GM18498 (cell line): ENCODE data around the gene PTPRN2.
"Not testable (repeated sequence)": the region's sequence is repeated elsewhere in the genome, so short reads cannot be mapped to it uniquely, and the experiment has no call there.

Experiments
- ATAC-seq: cut with Tn5 transposase; IDR thresholded peaks from one replicate; pipeline ENCODE4 v1.9.1; 2021; ENCODE audit warnings: mild to moderate bottlenecking, moderate library complexity; ENCODE audit not compliant: unreplicated experiment

The PTPRN2 gene

DNA sequence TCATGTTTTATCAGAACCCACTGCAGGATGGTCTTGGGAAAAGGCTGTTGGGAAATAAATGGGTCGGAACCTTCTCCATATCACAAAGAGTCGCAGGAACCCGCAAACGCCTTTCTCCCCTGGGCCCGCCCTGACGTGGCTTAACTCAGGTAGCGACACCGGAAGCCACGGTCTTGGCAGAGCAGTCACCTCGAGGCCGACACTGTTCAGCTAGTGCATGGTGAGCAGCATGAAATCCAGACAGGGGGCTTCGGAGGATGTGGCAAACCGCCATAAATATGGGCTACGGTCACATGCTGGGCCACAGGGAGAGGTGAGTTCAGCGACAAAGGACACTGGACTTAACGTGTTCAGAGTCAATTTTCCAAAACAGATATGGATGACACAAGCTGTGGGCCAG is 421.9 kb downstream of the PTPRN2 start:
- ATAC-seq = no peak

DNA sequence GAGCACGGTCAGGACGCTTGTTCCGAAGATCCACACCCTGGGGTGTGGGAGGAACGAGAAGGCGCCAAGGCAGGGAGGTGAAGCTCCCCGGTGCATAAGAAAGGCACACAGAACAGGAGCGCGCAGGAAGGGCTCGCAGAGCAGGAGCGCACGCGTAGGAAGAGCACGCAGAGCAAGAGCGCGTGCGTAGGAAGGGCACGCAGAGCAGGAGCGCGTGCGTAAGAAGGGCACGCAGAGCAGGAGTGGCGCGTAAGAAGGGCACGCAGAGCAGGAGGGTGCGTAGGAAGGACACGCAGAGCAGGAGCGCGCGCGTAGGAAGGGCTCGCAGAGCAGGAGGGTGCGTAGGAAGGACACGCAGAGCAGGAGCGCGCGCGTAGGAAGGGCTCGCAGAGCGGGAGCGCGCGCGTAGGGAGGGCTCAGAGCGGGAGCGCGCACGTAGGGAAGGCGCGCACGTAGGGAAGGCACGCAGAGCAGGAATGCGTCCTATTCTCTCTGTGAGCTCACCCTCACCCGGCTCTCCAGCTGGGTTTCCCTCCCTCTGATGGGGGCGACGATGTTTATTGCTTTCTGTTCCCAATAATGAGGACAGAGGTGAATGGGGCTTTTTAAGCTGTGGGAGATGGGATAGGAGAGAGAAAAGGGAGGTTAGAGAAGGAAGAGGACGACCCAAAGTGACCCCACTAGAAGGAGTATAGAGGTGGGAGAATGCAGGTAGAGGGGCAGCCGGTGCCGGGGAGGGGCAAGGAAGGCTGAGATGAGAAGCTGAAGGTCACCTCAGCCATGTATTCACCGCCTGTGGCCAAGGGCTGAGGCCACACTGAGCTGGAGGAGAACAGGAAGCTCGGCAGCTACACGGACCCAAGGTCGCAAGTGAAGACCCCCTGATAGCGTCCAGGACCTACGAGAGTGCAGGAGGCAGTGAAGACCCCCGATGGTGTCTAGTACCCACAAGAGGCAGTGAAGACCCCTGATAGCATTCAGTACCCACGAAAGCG is 423.2 kb downstream of the PTPRN2 start:
- no peak for ATAC-seq

DNA sequence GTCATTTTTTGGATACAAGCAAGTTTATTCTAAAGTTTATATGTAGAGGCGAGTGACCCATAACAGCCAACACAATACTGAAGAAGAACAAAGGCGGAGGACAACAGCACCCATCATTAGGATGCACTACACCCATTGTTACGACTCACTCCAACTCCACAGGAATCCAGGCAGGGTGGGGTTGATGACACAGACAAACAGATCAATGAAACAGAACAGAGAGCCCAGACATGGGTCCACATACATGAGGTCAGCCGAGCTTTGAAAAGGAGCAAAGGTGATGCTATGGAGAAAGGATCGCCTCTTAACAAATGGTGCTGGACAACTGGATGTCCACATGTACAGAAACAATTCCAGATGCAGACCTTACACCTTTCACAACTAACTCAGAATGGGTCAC is 426.4 kb downstream of the PTPRN2 start:
- ATAC-seq = no peak

DNA sequence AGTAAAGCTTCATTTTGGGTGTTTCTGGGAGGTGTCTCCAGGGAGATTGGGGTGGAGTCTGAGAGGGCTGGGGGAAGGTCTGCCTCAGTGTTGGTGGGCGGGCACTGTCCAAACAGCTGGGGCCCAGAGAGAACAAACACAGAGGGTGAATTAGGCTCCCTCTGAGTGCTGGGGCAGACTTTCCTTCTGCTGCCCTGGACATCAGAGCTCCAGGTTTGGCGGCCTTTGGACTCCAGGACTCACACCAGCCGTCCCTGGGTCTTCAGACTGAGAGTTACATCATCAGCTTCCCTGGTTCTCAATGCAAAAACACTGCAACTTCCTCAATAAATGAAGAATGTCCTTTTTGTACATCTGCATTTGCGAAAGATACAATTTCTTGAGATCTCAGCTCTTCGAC is 427.4 kb downstream of the PTPRN2 start:
- ATAC-seq = no peak

DNA sequence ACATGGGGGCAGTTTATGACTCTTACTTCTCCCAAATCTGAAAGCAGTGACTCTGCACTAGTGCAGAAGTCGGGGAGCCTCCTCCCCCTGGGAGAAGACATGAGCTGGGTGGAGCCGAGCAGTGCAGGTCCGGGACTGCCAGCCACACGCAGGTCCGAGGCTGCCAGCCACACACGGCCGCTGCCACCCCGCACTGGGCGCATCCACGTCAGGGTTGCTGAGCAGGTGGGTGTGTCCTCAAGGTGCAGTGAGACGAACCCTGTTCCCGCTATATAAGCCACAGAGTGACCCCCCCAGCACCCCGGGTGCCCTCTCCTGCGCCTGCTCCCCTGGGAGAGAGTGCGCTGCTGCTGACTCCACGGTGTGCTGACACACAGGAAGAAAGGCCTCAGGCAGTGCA is 430.2 kb downstream of the PTPRN2 start:
- ATAC-seq = no peak

DNA sequence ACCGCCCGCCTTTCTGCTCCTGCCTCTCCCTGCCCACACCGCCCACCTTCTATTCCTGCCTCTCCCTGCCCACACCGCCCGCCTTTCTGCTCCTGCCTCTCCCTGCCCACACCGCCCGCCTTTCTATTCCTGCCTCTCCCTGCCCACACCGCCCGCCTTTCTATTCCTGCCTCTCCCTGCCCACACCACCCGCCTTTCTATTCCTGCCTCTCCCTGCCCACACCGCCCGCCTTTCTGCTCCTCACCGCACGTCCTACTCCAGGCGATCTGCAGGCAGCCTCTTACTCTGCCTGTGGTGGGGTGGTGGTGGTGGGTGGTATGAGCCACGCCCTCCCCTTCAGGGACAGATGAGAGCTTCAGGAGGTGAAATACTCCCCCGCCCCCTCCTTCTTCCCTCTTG is 436.4 kb downstream of the PTPRN2 start:
- ATAC-seq = not testable (repeated sequence)

DNA sequence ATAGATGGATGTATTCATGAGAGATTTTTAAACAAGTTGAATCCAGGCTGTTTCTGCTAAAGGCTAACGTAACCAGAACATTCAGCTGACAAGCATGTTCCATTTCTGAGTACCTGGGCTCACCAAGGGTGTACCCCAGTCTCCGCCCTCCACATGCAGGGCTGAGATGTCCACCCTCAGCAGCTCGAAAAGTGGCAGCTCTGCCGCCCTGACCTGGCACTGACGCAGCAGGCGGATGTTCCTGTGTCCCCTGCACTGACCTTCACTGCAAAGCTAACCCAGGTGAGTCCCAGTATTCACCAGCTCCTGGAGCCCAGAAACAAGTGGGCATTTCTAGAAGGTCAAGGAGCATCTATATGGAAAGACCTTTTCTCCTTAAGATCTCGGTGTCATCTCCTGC is 437.4 kb downstream of the PTPRN2 start:
- ATAC-seq = no peak

DNA sequence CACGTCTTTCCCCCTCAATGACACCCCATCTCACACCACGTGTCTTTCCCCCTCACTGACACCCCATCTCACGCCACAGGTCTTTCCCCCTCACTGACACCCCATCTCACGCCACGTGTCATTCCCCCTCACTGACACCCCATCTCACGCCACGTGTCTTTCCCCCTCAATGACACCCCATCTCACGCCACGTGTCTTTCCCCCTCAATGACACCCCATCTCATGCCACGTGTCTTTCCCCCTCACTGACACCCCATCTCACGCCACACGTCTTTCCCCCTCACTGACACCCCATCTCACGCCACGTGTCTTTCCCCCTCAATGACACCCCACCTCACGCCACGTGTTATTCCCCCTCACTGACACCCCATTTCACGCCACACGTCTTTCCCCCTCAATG is 440.2 kb downstream of the PTPRN2 start:
- ATAC-seq = not testable (repeated sequence)

DNA sequence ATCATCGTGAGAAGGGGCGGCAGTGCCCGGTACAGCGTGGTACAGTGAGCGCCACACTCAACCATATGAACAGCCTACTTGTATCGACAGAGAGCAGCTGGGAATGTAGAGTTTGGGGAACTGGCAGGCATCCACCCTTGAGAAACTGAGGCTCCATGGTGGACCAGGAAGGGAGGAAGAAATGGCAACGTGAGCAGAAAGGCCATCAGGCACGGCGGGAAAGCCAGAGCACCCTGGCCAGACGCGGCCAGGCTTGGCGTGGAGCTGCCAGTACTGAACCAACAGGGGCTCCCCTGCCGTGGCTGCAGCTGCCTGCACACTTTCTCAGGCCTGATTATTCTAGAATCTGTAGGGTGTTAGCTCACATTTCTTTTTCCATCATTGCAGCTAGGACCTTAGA is 442.3 kb downstream of the PTPRN2 start:
- no peak for ATAC-seq

DNA sequence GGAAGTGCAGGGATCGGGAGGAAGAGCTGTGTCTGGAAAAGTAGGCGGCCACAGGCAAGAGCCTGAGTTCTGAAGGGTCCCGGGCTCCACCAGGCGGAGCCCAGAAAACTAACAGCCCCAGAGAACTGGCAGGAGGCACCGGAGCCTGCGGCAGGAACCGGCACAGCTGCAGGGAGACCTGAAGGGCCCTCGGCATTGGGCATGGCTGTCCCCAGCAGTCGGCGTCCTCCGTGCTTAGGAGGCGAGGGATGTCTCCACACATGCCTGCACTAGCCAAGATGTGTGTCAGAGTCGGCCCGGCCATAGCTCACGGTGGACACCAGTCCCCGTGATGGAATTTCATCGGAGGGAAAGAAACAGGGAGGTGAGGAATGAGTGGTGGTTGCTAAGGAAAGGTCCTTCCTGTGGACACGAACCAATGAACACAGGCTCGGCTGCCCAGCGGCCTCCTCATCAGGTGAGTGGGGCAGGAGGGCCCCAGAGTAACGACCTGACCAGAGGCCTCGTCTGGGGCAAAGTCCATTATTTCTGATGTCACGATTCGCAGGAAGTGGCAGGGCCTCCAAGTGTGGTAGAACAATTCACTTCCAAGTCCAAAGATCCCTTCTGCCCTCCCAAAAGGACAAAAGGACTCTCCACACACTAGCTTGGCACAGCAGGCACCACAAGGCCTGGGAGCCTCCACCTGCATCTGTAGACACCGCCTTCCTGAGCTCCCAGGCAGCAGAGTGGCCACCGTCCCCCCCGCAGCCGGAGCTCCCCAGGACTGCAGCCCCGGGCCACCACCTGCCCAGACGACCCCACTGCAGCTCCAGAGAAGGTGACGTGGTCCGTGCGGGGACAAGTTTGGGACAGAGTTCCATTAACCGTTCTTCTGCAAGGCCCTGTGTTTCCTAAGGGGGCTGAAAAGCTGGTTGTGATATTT is 444.2 kb downstream of the PTPRN2 start:
- ATAC-seq = no peak

DNA sequence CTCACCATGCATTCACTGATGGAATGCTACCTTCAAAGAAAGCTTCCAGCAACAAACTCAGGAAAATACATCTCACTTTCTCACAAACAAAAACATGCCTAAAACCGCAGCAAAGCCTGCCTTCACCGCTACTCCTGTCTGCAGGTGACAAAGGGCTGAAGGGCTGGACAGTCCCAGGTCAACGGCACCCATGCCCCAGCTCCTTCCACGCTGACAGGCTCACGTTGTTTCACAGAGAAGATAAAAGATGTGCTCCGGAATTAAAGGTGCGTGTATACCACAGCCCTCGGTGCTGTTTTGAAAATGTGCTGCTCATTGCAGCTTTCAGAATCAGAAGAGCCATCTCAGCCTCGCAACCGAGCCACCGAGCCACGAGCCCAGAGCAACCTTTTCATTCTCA is 445.0 kb downstream of the PTPRN2 start:
- ATAC-seq = no peak

DNA sequence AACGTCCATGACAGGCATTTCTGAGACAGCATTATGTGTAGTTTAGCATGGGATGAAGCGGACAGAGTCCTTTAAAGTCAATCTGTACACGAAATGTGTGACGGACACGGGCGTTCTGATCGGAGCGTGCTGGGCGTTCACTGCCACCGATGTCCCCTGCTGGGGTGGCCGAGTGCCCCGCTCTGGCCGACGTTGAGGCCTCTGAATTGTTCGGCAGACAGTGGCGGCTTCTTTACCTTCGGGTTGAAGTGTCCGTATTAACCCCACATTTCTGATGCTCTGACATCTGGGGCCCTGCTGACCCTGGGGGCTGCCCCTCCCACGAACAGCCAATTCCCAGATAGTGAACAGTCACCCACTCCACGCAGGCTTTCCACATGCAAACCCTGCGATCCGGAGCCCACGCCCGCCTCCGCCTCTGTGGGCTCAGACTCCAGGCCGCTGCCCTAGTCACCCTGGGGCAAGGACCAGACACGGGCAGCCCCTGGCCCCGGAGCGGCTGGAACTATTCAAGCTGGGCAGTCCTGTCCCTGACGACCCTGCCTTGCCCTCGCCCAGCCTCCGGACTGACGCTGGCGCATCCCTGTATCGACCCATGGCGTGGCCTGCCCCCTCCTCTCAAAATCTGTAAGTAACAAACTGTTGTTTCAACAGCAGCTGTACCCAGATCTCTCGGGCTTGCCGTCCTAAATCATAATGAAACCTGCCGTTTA is 445.7 kb downstream of the PTPRN2 start:
- no peak for ATAC-seq

DNA sequence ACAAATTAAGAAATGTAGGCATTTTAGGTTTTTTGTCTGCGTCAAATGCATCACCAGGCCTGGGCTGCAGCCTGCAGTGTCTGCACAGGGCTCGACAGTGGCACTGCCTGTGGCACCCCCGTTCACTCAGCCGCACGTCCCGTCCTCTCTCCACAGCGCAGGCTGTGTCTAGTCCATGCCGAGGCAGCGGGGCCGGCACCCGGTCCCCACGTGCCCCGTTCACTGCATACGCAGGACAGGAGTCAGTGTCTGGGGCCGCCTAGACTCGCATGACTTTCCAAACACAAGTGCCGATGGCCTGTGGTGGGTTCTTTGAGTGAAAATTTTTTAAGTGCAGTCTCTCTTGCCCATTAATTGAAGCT is 446.4 kb downstream of the PTPRN2 start:
- no peak for ATAC-seq

DNA sequence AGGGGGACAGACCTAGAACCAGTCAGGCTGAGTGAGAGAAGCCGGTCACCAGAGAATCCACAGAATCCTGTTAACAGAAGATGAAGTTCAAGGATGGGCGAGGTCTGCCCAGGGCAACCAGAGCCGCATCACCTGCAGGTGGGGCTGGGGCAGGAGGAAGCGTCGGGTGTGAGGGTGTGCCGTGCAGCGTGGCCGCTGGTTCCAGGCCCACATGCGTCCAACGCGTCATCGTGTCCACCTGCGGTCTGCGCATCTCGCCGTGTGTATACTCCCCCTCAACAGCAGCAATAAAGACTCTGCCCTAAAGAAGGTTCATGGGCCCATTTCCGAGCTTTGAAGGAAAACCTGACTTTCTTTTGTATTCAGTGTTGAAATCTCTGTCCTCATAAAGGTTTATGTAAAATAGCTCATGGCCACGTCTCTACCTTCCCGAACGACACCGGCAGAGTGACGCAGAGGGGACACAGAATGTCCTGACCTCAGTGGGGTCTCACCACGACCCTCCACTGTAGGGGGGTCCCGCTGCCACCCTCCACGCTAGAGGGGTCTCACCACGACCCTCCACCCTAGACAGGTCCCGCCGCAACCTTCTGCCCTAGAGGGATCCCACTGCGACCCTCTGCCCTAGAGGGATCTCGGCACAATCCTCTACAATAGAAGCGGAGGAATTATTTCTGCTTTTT is 446.9 kb downstream of the PTPRN2 start:
- ATAC-seq = no peak

DNA sequence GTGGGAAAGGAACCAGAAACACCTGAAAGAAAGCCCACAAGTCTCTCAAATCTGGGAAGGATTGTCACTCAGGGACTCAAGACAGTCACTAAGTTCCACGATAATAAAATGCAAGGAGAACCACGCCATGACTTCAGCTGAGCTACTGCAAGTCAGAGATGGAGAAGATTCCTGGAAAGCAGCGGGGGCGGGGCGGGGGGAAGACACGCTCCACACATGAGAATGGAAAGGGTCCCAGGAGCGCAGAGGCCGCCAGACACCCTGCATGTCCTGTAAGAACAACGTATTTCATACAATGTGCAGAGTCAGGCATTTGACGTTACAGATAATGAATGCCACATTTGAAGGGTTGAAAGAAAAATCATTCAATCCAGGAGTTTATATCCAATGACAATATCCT is 448.1 kb downstream of the PTPRN2 start:
- no peak for ATAC-seq

DNA sequence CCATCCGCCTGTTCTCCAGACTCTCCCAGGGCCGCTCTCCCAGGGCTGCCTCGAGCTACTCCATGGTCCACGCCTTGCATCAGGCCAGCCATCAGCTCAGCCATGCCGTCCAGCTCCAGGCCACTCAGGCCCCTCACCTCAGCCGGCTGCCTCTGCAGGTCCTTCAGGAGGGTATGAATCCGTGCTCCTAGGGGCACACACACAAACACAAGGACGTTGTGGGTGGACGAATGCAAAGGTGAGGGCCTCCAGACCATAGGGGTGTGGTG is 449.4 kb downstream of the PTPRN2 start:
- ATAC-seq = no peak

DNA sequence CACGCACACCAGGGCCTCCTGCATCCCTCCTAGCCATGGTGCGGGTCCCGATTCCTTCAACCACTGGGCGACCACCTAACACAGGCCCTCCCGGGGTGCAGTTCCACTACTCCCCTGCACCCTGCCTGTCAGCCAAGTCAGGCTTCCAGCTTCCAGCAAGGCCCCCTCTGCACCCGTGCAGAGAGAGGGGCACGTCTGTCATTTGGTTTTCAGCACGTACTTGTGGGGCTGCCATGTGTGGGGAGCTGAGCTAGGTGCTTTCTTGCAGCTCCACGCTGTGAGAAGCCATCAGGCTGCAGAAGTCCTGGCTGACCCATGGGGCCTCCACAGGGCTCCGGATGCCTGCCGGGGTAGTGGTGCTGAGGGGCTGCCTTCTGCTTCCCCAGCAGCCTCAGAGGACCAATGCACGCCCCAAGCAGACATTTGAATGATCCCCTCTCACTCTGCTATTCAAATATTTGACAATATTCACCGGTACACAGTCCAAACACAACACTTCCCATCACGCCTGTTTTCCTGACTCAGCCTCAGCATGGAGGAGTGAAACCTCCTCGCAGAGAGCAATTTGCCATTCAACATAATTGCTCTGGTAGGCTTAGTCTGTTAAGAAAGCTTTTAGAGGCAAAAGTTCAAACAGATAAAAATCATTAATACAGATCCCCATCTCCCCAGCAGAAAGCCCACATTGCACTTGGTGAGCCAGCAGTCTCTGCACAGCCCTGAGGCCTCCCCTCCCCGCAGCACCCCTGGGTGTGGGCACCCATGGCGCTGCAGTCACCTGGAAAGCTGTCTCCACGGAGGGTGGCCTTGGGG is 449.9 kb downstream of the PTPRN2 start:
- no peak for ATAC-seq

DNA sequence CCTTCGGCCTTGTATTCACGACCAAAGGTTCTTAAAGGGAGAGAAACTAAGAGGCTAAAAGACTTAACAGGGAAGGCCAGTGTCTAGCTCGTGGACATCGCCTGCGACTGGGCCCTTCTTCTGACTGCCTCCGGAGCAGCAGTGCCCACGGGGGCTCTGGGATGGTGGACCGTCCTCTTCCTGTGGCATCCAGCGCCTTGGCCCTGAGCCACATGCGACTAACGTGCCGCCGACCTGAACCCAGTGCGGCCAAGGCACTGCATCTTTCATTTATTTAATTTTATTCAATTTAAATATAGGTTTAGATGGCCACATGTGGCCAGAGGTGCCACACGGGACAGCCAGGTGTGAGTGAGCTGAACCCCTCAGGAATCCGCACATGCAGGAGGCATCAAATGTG is 451.7 kb downstream of the PTPRN2 start:
- no peak for ATAC-seq

DNA sequence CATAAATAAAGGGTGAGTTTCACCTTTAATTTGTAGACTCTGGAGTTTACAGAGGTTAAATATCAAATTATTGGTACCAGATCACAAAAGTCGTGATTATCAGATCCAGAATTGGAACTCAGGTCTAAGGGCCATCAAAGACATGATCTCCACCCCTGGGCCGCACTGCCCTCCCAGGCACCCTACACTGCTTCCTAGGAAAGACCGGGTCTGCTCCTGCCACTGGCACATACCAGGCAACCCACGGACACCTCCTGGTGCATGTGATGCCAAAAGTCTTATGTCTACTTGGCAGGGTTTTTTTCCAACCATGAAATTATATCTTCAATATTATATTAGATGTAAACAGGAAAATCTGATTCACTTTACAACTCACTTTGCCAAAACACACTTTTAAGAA is 452.8 kb downstream of the PTPRN2 start:
- no peak for ATAC-seq
